Measurements from ENCODE around the gene TBC1D23.
"Not testable (repeated sequence)": the region's sequence is repeated elsewhere in the genome, so short reads cannot be mapped to it uniquely, and the experiment has no call there.

The TBC1D23 gene

DNA sequence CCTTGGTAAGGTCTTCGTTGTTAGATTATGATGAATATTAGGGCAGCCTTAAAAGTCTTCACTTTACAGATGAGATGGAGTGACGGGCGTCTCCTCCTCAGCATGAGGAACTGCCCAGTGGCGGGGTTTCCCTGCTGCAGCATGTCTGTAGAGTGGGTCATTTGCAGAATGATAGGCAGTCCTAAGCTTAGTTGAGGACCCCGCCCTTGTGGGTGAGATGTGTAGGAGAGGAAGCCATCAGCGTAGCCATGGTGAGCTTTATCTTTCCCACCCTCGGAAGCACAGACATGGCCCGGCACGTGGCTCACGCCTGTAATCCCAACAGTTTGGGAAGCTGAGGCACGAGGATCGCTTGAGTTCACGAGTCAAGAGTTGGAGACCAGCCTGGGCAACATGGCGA is 74.6 kb downstream of the TBC1D23 start:
- TF ChIP-seq, protein P1, sequence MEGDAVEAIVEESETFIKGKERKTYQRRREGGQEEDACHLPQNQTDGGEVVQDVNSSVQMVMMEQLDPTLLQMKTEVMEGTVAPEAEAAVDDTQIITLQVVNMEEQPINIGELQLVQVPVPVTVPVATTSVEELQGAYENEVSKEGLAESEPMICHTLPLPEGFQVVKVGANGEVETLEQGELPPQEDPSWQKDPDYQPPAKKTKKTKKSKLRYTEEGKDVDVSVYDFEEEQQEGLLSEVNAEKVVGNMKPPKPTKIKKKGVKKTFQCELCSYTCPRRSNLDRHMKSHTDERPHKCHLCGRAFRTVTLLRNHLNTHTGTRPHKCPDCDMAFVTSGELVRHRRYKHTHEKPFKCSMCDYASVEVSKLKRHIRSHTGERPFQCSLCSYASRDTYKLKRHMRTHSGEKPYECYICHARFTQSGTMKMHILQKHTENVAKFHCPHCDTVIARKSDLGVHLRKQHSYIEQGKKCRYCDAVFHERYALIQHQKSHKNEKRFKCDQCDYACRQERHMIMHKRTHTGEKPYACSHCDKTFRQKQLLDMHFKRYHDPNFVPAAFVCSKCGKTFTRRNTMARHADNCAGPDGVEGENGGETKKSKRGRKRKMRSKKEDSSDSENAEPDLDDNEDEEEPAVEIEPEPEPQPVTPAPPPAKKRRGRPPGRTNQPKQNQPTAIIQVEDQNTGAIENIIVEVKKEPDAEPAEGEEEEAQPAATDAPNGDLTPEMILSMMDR (IDR thresholded peaks at IDR 0.05; ENCODE audit: low read depth, low read length): no peak
- H3K4me3 ChIP-seq (replicated peaks in 1 of 2; ENCODE audit: low read depth in 2 of 2, low read length in 2 of 2): peak overlapping the region; percentile 56 to 71
- DNase-seq (ENCODE audit: low read depth in 2 of 2): peak; percentile 9 to 26

DNA sequence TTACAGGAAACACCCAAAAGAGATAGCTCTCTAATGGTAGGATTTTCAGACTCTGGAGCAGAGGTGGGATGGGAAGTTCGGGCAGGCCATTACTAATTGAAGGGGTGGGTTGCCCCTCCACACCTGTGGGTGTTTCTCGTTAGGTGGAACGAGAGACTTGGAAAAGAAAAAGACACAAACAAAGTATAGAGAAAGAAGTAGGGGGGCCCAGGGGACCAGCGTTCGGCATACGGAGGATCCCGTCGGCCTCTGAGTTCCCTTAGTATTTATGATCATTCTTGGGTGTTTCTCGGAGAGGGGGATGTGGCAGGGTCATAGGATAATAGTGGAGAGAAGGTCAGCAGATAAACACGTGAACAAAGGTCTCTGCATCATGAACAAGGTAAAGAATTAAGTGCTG is 75.4 kb downstream of the TBC1D23 start:
- not testable (repeated sequence) for DNase-seq (ENCODE audit: low read depth in 2 of 2); H3K4me3 ChIP-seq (replicated peaks in 1 of 2; ENCODE audit: low read depth in 2 of 2, low read length in 2 of 2)

DNA sequence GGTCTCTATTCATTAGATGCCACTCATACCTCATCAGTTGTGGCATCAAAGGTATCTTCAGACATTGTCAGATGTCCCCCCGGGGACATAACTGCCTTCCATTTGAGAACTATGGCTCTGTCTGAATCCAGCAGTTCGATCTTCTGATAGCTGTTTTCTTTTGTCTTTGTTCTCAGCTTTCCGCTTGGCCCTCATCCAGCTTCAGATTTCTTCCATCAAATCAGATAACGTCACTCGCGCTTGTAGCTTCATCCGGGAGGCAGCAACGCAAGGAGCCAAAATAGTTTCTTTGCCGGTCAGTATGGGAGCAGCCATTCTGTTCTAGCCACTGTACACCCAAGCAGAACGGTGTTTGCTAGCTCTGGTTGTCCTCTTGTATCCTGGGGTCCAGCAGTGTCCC is 78.1 kb downstream of the TBC1D23 start:
- H3K4me3 ChIP-seq (replicated peaks in 1 of 2; ENCODE audit: low read depth in 2 of 2, low read length in 2 of 2): no peak overlapping the region
- TF ChIP-seq, protein P1 (IDR thresholded peaks at IDR 0.05; ENCODE audit: low read depth, low read length): no peak
- no peak for DNase-seq (ENCODE audit: low read depth in 2 of 2)

DNA sequence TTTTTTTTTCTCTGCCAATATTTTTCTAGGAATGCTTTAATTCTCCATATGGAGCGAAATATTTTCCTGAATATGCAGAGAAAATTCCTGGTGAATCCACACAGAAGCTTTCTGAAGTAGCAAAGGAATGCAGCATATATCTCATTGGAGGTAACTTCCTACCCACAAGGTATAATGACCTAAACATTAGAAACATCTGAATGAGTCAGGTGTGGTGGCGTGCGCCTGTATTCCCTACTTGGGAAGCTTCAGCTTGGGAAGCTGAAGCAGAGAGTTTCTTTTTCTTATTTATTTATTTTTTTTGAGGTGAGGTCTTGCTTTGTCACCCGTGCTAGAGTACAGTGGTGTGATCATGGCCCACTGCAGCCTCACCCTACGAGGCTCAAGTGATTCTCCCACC is 79.0 kb downstream of the TBC1D23 start:
- H3K4me3 ChIP-seq (replicated peaks in 1 of 2; ENCODE audit: low read depth in 2 of 2, low read length in 2 of 2): no peak overlapping the region
- TF ChIP-seq, protein P1 (IDR thresholded peaks at IDR 0.05; ENCODE audit: low read depth, low read length): no peak
- no peak for DNase-seq (ENCODE audit: low read depth in 2 of 2)

DNA sequence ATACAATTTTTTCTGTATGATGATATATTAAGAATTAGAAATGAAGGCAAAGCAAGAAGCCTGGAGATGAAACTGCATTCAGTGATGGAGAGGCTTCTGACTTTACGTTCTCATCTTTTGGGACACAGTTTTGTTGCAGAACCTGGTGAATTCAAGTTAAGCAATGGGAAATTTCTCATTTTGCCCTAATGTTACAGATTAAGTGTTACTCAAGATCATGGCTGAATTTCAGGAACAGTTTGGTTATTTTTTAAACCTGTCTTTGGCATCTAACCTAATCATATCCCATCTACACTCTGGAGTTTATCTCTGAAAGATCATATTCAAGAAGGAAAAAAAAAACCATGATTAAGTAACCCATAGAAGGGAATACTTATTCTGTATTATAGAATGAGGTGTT is 79.7 kb downstream of the TBC1D23 start:
- no peak for DNase-seq (ENCODE audit: low read depth in 2 of 2)
- no peak overlapping the region for H3K4me3 ChIP-seq (replicated peaks in 1 of 2; ENCODE audit: low read depth in 2 of 2, low read length in 2 of 2)
- TF ChIP-seq, protein P1 (IDR thresholded peaks at IDR 0.05; ENCODE audit: low read depth, low read length): no peak

DNA sequence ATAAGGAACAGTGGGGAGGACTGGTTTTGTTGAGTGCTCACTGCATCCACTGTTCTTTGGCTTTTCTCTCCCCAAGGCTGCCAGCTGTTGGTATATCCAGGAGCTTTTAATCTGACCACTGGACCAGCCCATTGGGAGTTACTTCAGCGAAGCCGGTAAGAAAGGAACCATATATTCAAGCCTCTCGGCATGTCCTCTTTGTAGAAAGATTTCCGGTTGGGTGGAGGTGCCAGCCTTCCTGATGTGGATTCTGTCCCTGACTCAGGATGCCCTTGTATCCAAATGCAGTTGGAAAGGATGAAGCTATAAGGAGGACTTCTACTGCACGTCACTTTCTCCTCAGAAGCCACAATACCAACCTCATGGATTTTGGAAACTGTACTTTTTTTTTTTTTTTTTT is 87.9 kb downstream of the TBC1D23 start:
- peak in 1 of 2 donors; percentile 20 for DNase-seq (ENCODE audit: low read depth in 2 of 2)
- no peak overlapping the region for H3K4me3 ChIP-seq (replicated peaks in 1 of 2; ENCODE audit: low read depth in 2 of 2, low read length in 2 of 2)
- TF ChIP-seq, protein P1 (IDR thresholded peaks at IDR 0.05; ENCODE audit: low read depth, low read length): no peak

DNA sequence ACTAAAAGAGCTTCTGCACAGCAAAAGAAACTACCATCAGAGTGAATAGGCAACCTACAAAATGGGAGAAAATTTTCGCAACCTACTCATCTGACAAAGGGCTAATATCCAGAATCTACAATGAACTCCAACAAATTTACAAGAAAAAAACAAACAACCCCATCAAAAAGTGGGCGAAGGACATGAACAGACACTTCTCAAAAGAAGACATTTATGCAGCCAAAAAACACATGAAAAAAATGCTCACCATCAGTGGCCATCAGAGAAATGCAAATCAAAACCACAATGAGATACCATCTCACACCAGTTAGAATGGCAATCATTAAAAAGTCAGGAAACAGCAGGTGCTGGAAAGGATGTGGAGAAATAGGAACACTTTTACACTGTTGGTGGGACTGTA is 91.0 kb downstream of the TBC1D23 start:
- not testable (repeated sequence) for H3K4me3 ChIP-seq (replicated peaks in 1 of 2; ENCODE audit: low read depth in 2 of 2, low read length in 2 of 2); DNase-seq (ENCODE audit: low read depth in 2 of 2)

DNA sequence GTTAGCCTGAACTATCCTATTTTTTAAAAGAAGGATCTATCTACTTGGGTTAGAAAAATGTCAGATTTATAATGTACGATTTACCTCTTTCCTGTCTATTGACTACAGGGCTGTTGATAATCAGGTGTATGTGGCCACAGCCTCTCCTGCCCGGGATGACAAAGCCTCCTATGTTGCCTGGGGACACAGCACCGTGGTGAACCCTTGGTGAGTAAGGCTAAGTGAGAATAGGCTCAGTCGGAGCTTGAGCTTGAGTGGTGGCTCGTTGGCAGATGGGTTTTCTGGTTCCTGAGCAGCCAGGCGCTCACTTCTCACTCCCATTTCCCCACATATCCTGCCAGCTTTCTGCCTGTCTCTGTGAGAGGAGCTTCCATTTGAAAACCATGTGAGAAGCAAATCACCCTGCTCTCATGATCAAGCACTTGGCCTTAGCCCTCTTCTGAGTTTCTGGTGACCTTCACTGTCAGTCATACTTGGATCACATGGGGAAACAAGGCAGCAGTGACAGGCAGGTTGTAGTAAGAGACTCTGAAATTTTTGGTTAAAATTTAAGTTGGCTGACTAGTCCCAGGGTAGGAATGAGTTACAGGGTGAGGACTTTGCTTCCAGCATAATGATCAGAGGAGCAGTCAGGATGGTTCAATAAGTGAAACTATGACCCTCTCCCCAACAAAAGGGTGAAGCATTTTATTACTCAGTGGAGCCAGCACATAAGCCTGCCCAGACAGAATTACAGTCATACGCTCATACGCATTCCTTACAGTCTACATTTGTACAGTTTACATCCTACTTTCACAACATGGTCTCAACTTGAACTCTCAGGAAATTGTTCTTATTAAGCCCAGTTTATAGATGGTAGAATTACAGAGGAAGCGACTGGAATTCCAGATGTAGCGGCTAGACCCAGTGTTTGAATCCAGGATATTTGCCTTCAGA is 91.8 kb downstream of the TBC1D23 start:
- TF ChIP-seq, protein P1 (IDR thresholded peaks at IDR 0.05; ENCODE audit: low read depth, low read length): no peak
- DNase-seq (ENCODE audit: low read depth in 2 of 2): no peak
- H3K4me3 ChIP-seq (replicated peaks in 1 of 2; ENCODE audit: low read depth in 2 of 2, low read length in 2 of 2): no peak overlapping the region
